GM19372 (cell line): Measurements from ENCODE around the gene MYO3B.

Source experiments
- ATAC-seq: cut with Tn5 transposase; IDR thresholded peaks from one replicate; pipeline ENCODE4 v1.9.1; 2021; ENCODE audit warnings: mild to moderate bottlenecking, low read depth, moderate library complexity; ENCODE audit not compliant: unreplicated experiment

MYO3B gene

GRCh38 chr2:170361090-170361936 is 183.4 kb downstream of the MYO3B start:
- peak; percentile 53 for ATAC-seq

DNA sequence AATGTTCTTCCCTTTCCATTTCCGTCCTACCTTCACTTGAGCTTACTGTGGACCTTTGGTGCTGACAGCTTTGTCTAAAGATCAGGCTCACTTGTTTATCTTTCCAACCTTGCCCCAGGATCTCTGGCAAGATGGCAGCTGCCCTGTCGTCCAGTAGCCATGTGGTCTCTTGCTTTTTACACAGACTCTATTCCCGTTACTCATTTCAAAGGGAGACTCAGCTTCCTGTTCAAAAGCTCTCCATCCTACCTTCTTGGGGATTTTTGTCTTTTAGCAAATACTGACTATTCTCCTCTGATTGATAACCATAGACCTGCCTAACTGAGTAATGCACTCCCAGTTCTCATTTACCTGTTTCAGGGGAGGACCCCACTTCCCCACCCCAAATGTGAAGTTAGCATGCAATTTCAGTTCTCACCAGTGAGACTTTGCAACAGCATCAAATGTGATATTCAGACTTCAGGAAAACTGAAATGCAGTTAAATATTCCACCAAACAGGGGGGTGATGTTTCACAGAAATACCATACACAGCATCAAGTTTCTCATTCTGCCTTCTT is 184.4 kb downstream of the MYO3B start:
- ATAC-seq: no peak

- ATAC-seq: no peak
These were observed 185.1 kb downstream of the MYO3B start for GRCh38 chr2:170362871-170363631.

- no peak for ATAC-seq
These were observed 187.1 kb downstream of the MYO3B start for GRCh38 chr2:170365003-170365402.

DNA sequence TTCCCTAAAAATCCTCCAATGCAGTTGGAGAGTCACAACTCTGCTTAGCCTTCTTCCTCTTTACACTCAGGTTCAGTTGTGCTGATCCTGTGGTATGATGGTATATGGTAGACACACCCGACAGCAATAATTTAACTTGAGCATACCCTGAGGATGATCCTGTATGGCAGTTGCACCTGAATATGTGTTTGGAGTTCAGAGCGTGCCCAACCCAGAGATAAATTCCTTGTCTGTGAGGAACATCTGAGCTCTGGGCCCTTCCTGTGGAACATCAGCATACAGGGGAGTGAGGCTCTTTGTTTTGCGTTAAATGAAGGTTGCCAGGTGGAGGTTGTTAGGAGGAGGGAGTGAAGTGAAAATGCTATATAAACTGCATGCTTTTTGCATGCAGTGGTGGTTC is 187.7 kb downstream of the MYO3B start:
- ATAC-seq: no peak

DNA sequence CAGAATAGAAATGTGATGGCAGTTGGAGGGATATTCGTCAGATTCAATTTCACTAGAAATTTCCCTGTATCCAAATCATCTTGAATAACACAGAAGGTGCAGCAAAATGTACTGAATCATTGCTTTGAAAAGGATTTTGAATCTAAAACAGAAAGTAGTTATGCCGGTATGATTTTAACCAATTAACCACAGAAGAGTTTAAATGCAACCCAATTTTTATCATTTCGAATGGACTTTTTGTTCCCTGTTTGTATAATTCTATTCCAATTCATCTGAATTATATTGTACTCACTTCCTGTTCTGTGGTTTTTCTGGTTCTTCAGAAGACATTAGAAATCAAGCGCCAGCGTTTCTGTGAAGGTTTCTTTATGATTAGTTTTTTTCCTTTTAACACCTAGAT is 190.4 kb downstream of the MYO3B start:
- ATAC-seq: no peak

- no peak for ATAC-seq
These were observed 191.3 kb downstream of the MYO3B start for GRCh38 chr2:170369228-170369627.

DNA sequence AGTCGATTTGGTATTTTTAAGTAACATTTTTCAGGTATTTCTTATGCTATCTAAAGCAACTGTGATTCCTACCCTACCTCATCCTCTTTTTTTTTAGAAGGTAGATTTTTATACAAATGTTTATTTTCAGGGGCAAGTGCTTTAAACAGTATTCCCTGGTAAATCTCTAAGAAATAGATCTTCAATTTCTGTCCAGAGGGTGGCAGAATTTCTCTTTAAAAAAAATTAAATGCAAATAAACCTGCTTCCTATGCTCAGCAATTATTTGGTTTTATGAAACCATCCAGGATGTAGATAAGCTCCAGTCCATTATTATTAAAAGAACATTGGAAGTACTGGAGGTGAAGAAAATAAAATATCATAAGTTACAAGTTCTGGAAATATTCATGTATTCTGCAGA is 191.9 kb downstream of the MYO3B start:
- no peak for ATAC-seq

DNA sequence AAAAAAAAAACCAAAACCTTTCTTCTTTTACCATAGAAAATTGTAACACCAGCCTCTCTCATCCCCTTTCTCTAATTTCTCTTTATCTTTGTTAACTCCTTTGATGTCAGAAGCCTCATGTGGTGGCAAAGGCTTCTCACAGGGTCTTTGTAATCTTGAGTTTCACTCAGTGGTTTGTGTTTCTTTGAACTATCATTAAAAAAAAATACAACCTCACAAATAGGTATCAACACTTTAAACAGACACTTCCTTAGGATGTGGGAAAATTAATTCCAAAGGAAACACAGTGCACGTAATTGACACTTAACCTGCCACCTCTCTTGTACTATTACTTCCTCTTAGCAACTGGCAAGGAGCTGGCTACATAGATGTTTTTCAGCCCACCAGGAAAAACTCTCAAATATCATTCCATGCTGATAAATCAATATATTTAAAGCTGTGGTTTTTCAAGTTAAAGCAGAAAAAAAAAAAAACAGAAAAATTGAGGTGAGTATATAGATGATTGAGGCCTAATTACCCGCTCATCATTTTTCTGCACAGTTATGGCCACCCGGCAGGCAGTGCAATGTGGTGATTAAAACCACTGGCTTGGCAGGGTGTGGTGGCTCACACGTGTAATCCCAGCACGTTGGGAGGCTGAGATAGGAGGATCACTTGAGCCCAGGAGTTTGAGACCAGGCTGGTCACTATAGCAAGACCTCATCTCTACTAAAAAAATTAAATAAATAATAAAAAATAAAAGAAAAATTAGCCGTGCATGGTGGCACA is 193.5 kb downstream of the MYO3B start:
- no peak for ATAC-seq

DNA sequence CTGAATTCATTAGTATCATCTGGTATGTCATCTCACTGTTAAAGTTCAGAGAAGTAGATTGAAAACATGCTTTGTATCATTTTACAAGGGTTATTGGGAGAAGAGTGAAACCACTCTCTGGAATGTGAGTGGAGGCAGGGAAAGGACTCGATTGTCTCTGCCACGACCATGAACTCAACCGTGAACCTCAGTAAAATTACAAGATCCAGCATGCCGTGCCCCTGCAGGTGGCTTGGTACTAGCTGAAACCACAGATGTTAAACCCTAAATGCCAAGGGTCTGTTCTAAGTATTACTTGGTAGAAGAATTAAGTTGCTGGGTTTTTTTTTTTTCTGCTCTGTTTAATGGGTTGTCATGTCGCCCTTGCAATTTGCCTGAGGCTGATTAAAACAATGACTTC is 197.2 kb downstream of the MYO3B start:
- ATAC-seq: no peak

DNA sequence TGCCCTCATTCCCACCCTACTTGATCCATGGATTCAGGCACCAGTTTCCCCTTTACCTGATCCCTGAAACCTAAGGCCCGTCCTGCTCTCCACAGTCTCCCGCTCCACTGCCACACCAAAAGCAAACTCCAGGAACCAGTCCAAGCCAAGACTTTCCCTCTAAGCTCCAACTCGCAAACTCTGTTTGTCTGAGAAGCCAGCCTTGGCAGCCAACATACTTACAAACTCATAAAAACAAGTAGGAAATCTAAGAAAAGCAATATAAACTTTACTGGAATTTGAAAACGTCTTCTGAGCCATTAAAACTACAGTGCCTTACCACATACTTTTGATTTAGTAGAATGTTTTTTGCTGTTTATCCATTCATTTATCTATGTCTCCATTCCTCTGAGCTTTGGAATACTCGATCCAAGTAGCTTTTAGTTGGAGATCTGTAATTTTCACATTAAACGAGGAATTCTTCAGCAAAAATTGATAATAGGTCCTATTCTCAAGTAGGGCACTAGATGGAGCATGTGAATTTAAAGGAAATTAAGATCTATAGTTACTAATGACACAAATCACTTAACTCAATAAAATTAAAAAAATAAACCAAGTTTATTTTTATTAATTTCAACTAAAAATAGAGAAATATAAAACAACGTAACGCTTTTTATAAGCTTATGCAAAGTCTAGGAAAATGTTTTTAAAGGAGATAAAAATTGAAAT is 199.7 kb downstream of the MYO3B start:
- no peak for ATAC-seq

- no peak for ATAC-seq
These were observed 202.3 kb downstream of the MYO3B start for GRCh38 chr2:170380267-170380666.

DNA sequence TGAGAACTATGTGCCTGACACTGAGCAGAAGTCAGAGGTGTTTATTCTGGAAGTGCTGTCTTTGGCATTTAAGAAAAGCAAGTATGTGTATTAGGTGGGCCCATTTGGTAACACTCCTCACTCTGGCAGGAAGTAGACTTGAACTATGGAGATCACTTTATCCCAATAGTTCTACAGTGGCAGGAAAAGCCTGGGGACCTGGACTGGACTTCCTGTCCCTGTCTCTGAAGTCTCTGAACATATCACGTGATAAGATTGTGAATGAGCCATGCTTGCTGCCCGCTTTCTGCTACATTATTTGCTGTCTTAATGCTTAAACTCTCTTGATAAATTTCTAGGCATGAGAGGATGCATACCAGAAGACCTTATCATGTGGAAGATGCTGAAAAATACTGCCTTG is 203.7 kb downstream of the MYO3B start:
- no peak for ATAC-seq

DNA sequence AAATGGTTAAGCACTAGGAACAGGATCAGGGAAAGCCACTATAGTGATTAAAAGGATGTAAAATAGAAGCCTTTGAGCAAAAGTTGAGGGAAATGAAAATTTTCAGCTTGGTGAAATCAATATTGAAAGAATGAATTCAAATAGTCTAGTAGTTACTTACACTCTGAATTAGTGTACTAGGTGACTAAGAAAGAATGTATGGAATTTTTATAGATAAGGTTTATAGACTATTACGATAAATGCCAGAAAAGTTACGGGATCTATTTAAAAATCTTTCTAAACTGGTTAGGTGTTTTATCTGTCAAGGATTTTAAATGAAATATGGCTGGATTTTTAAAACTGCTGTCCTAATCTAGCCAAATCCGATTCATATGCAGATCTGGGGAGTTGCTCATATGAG is 208.6 kb downstream of the MYO3B start:
- ATAC-seq: no peak

DNA sequence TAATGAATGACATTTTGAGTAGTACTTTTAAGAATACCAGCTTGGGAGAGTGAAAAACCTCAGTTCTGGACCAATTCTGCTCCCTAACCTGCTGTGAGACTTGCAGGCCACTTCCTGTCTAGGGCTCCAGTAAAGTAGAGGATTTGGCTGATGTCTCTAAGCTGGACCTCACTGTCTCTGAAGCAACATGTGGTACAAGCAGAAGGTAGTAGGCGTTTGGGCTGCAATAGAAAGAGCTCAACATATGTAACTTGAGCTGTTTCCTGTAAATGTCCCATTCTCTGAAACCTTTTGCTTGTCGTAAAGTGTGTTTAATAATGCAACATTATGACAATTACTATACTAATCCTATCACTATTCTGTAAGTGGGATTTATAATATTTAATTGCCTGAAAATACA is 213.1 kb downstream of the MYO3B start:
- ATAC-seq: no peak

GRCh38 chr2:170391697-170392096 is 213.8 kb downstream of the MYO3B start:
- no peak for ATAC-seq

- ATAC-seq: no peak
These were observed 216.0 kb downstream of the MYO3B start for GRCh38 chr2:170393861-170394498.

- no peak for ATAC-seq
These were observed 216.9 kb downstream of the MYO3B start for GRCh38 chr2:170394641-170395387.
